ENCODE data around the gene RAPGEF5.

GRCh38 chr7:22129166-22129565 lies 227.8 kb downstream of the RAPGEF5 start:
- TF ChIP-seq EZH2 (IDR thresholded peaks at IDR 0.05; ENCODE audit: insufficient read depth, poor library complexity, severe bottlenecking) = no peak
- TF ChIP-seq EZH2phosphoT487 (IDR thresholded peaks at IDR 0.05; ENCODE audit: insufficient read depth, low read depth) = no peak
